HepG2 (cell line): ENCODE measurements around the gene AP3D1. TPM values are rescaled to one million over a fixed set of nuclear protein-coding genes. Genes with fewer than 3 reads are reported as not detected.
A peak's percentile ranks its signal among the peaks of the same experiment; 100 is the strongest.

Source experiments
- DMTF1 ChIP-seq: sonication (generic); formaldehyde crosslinking; IDR thresholded peaks from 2 replicates; pipeline ENCODE4 v1.4.0; 2020; ENCODE audit warnings: mild to moderate bottlenecking, missing genetic modification reagents
- DPF2 ChIP-seq: sonication (generic); formaldehyde crosslinking; IDR thresholded peaks from 2 replicates; pipeline ENCODE4 v1.4.0; 2020; ENCODE audit warnings: mild to moderate bottlenecking, low read depth, missing genetic modification reagents, borderline replicate concordance
- ELF4 ChIP-seq: sonication (generic); formaldehyde crosslinking; IDR thresholded peaks from 2 replicates; pipeline ENCODE4 v1.5.0; 2020; ENCODE audit warnings: missing genetic modification reagents, mild to moderate bottlenecking, moderate library complexity, borderline replicate concordance
- HMGXB4 ChIP-seq, 2 experiments: sonication (generic) in 1 of 2; formaldehyde crosslinking in 1 of 2; IDR thresholded peaks; 2 replicates each; pipeline versions ENCODE4 v1.4.0 to v1.6.1; 2018 to 2020; ENCODE audit warnings: missing genetic modification reagents in 2 of 2, borderline replicate concordance in 1 of 2, low read depth in 1 of 2, mild to moderate bottlenecking in 1 of 2, missing biosample characterization in 1 of 2
- HOXA7 ChIP-seq: sonication (generic); formaldehyde crosslinking; IDR thresholded peaks from 2 replicates; pipeline ENCODE4 v1.8.1; 2022; ENCODE audit warnings: mild to moderate bottlenecking, missing genetic modification reagents, moderate library complexity
- KDM4B ChIP-seq: sonication (generic); formaldehyde crosslinking; IDR thresholded peaks from 2 replicates; pipeline ENCODE4 v1.4.0; 2020; ENCODE audit warnings: missing genetic modification reagents
- MIER2 ChIP-seq: IDR thresholded peaks from 2 replicates; pipeline ENCODE4 v1.6.1; 2016; ENCODE audit warnings: missing biosample characterization, missing genetic modification reagents
- MTA3 ChIP-seq: sonication (generic); formaldehyde crosslinking; IDR thresholded peaks from 2 replicates; pipeline ENCODE4 v1.4.0; 2020; ENCODE audit warnings: missing genetic modification reagents
- NFATC3 ChIP-seq: sonication (generic); formaldehyde crosslinking; IDR thresholded peaks from 2 replicates; pipeline ENCODE4 v1.5.1; 2020; ENCODE audit warnings: mild to moderate bottlenecking, missing genetic modification reagents
- POGZ ChIP-seq: sonication (generic); formaldehyde crosslinking; IDR thresholded peaks from 2 replicates; pipeline ENCODE4 v1.4.0; 2020; ENCODE audit warnings: mild to moderate bottlenecking, missing genetic modification reagents
- TFDP2 ChIP-seq: sonication (generic); formaldehyde crosslinking; IDR thresholded peaks from 2 replicates; pipeline ENCODE4 v1.4.0; 2020; ENCODE audit warnings: missing genetic modification reagents
- TRAFD1 ChIP-seq: sonication (generic); formaldehyde crosslinking; IDR thresholded peaks from 2 replicates; pipeline ENCODE4 v1.5.1; 2020; ENCODE audit warnings: missing genetic modification reagents, mild to moderate bottlenecking, borderline replicate concordance
- WIZ ChIP-seq: sonication (generic); formaldehyde crosslinking; IDR thresholded peaks from 2 replicates; pipeline ENCODE4 v1.5.1; 2020; ENCODE audit warnings: mild to moderate bottlenecking, missing genetic modification reagents
- ZFP37 ChIP-seq: sonication (generic); formaldehyde crosslinking; IDR thresholded peaks from 2 replicates; pipeline ENCODE4 v1.4.0; 2020; ENCODE audit warnings: missing genetic modification reagents, borderline replicate concordance
- ZNF251 ChIP-seq: sonication (generic); formaldehyde crosslinking; IDR thresholded peaks from 2 replicates; pipeline ENCODE4 v1.9.0; 2021; ENCODE audit warnings: mild to moderate bottlenecking, missing genetic modification reagents
- ZNF513 ChIP-seq: sonication (generic); formaldehyde crosslinking; conservative IDR thresholded peaks from 2 replicates; pipeline ENCODE4 v1.5.0; 2020; ENCODE audit warnings: missing genetic modification reagents
- ZNF550 ChIP-seq: sonication (generic); formaldehyde crosslinking; IDR thresholded peaks from 2 replicates; pipeline ENCODE4 v1.4.0; 2020; ENCODE audit warnings: mild to moderate bottlenecking, missing genetic modification reagents, borderline replicate concordance
- ZNF639 ChIP-seq: conservative IDR thresholded peaks from 2 replicates; pipeline ENCODE4 v1.6.1; 2018; ENCODE audit warnings: missing genetic modification reagents
- polyA plus RNA-seq, 8 experiments: library from polyadenylated mRNA; depleted of rRNA in 3 of 8; stranded (reverse) in 7 of 8; unstranded in 1 of 8; fragments of >200 nt; fragmentation: Illumina TruSeq in 4 of 8; extraction: Trizol in 4 of 8; gene quantifications; 2 replicates each; pipeline versions ENCODE4 v1.2.1 to v1.2.3, GENCODE V29; 2011 to 2016; ENCODE audit warnings: low read depth in 4 of 8, missing spikeins in 1 of 8, mixed read lengths in 1 of 8; ENCODE audit not compliant: insufficient read depth in 1 of 8
- total RNA-seq, 5 experiments: library from RNA; depleted of rRNA; stranded (reverse); fragments of >200 nt; fragmentation: Illumina TruSeq; extraction: Trizol; gene quantifications; 2 replicates each; pipeline ENCODE4 v1.2.3, GENCODE V29; 2016; ENCODE audit warnings: low read depth in 1 of 5

Gene AP3D1
- total and polyA plus RNA-seq, 2 of the 13 experiments (the other 11 are each of a cell fraction or from before 2014, with no cell fraction given): 68.0 to 82.6 TPM

GRCh38 chr19:2064788-2065524, 86.4 kb downstream of the AP3D1 start (continued):
- TF ChIP-seq HMGXB4 (CRISPR knock-in tag; IDR thresholded peaks at IDR 0.05; ENCODE audit: borderline replicate concordance in 1 of 2, low read depth in 1 of 2) (0 out of 4 replicates have a peak, but pooled peaks of 1 of the 2 experiments have one; percentile 25), DPF2 (CRISPR knock-in tag) (no peak), TFDP2 (CRISPR knock-in tag) (no peak), NFATC3 (CRISPR knock-in tag) (no peak), WIZ (CRISPR knock-in tag) (no peak), ZNF513 (CRISPR knock-in tag) (no peak), POGZ (CRISPR knock-in tag) (no peak), HOXA7 (CRISPR knock-in tag) (no peak), ZNF550 (CRISPR knock-in tag) (no peak), DMTF1 (CRISPR knock-in tag) (no peak), KDM4B (CRISPR knock-in tag) (no peak), ZNF251 (CRISPR knock-in tag) (no peak), ZNF639 (CRISPR knock-in tag) (no peak), MIER2 (no peak), ZFP37 (CRISPR knock-in tag) (no peak), ELF4 (CRISPR knock-in tag) (no peak), MTA3 (CRISPR knock-in tag) (no peak), TRAFD1 (no peak)
